Measurements from ENCODE around the gene FBXO21.

DNA sequence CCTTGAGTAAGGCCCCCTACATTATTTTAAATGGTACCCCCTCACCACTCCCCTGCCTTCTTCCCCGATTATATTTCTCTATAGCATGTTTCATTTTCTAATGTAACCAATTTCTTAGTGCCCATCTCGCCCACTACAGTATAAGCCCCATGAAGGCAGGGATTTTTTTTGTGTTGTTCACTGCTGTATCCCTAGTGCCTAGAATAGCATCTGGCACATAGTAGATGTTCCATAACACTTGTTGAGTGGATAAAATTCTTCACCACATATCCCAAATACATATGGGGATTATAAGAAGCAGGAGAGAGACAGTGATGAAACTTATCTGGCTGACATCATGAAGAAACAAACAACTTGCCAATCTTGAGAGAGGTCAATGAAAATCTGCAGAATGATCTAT lies 11.5 kb downstream of the FBXO21 start:
- TF ChIP-seq, protein P1, sequence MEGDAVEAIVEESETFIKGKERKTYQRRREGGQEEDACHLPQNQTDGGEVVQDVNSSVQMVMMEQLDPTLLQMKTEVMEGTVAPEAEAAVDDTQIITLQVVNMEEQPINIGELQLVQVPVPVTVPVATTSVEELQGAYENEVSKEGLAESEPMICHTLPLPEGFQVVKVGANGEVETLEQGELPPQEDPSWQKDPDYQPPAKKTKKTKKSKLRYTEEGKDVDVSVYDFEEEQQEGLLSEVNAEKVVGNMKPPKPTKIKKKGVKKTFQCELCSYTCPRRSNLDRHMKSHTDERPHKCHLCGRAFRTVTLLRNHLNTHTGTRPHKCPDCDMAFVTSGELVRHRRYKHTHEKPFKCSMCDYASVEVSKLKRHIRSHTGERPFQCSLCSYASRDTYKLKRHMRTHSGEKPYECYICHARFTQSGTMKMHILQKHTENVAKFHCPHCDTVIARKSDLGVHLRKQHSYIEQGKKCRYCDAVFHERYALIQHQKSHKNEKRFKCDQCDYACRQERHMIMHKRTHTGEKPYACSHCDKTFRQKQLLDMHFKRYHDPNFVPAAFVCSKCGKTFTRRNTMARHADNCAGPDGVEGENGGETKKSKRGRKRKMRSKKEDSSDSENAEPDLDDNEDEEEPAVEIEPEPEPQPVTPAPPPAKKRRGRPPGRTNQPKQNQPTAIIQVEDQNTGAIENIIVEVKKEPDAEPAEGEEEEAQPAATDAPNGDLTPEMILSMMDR (conservative IDR thresholded peaks at IDR 0.05; ENCODE audit: low read depth, low read length) = no peak
- no peak for TF ChIP-seq EZH2 (IDR thresholded peaks at IDR 0.05; ENCODE audit: low read length, unreplicated experiment)
- no peak for TF ChIP-seq EZH2phosphoT487 (IDR thresholded peaks at IDR 0.05; ENCODE audit: borderline replicate concordance, low read length)
